ENCODE results near the gene CAMTA2.

Gene CAMTA2

DNA sequence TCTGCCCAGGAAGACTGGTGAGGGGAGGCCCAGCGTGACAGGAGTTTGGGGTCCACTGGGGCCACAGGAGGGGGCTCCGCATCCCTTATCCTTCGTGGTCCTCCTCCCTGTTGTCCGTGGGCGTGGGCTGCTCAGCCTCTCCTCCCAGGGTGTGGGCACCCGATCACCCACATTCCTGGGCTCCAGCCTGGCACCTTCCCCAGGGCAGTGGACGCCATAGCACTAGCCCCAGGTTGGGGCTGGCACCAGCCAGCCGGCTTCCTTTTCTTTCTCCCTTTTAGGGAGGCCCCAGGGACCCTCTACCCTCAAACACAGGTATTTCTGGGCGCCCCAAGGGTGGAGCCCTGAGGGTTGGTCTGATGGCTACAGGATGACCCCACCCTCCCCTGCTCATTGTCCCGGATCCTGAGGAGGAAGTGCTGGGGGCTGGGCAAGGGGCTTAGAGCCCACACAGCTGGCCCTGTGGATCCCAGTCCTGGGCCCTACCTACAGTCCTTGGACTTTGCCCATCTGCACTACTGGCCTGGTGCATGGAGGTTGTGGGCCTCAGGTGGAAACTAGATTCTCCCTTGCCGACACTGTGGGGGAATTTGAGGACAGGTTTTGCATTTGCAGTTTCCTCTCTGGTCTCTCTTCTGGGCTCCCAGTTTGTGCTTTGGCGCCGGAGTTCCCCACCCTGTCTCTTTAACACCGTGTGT lies 11.4 kb upstream of the CAMTA2 start:
- DNase-seq = no peak

DNA sequence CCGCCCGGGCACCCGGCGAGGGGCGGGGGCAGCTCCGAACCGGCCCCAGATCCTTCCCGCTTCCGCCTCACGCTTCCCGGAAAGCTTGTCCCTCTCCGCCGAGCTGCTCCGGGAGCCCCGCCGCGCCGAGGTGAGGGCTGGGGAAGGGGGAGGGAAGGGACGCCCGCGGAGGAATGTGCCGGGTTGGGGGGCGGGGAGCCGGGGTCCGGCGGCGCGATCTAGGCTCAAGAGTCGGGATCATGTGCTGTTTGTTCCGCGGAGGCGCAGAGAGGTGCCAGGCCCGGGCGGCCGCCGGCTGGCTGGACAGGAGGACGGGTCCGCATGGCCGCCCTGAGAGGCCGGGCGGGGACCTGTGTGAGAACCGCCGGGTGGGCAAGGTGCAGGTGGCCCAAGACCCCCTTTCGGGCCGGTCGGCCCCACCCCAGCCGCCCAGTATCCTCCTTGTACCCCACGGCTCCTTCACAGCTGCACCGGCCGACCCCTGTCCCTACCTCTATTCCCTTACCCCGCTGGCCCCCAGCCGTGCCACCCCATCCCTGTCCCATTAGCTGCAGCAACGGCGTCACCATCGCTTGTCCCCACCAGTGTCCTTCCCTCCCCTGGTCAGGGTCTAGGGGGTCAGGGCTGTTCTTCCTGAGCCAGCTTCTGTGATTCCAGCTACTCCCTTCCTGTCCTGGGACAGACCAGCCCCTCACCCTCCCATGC lies 10.7 kb upstream of the CAMTA2 start:
- no peak for DNase-seq

GRCh38 chr17:4997302-4998026 lies 10.0 kb upstream of the CAMTA2 start, which contains the start of the genes INCA1 and KIF1C:
Gene INCA1, minus strand, starts transcription at chr17:4997522. Its CDS starts 3,085 bp downstream, at chr17:4994437.
Gene KIF1C, plus strand, starts transcription at chr17:4997950. Its CDS starts 2,297 bp downstream, at chr17:5000247.
- peak; percentile 87 for DNase-seq

DNA sequence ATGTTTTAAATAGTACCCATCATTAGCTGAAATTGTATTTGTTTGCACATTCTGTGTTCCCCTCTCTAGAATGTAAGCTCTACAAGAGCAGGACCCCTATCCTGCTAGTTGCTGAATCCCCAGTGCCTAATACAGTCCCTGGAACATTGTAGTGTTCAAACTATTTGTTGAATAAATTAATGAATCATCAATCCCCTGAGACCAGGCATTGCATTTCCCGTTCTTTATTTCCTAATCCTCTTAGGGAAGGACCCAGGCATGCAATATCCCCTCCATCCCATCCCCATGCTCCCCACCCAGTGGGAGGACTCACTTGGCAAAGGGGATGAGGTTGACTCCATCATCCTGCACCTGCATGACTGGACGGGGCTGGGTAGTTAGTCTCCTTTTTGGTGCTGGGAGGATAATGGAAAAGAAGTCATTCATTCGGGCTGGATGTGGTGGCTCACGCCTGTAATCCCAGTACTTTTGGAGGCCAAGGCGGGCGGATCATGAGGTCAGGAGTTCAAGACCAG lies 6.7 kb upstream of the CAMTA2 start:
- no peak for DNase-seq

- no peak for DNase-seq
These were observed 492 bp upstream of the CAMTA2 start for GRCh38 chr17:4987767-4988567.

GRCh38 chr17:4986403-4986802 lies 1.1 kb downstream of the CAMTA2 start:
- no peak for DNase-seq

GRCh38 chr17:4982305-4982704 lies 5.2 kb downstream of the CAMTA2 start:
- DNase-seq = peak; percentile 37

DNA sequence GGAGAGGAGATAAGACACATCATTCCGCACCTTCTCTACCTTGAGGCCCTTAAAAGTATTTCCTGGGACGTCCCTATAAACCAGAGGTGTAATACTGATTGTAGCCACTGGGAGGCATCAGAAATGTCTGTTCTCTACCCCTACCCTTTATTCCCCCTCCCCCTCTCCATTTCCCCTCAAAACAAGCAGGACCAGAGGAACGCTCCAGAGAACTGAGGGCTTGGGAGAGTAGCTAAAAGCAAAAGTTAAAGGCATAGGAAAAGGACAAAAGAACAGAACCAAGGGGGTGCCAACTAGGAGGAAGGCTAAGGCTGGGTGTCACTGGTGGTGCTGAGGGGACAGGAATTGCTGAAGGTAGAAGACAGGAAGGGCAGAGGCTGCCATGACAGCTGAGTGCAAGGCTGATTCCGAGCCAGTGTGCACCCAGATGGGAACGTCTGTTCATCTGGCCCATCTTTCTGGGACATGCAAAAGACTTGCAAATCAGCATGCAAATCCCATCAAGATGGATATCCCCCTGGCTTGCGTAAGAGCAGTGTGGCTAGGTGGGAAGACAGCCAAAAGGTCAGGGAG lies 6.7 kb downstream of the CAMTA2 start:
- peak; percentile 62 for DNase-seq

DNA sequence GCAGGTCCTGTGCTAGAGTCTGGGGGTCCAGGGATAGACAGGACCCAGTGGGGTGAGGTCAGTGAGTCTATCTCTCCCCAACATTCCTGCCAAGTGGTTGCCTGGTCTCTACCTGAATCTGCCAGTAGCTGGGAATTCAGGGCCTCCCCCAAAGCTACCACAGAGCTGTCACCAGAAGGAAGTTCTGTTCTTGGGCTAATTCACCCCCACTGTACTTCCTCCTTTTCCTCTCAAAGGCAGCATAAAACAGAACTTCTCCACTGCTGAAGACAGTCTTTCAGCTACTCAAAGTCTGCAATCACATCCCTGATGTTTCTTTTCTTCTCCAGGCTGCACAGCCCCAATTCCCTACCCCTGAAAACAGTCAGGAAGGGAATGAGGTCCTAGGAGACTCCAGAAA lies 8.7 kb downstream of the CAMTA2 start:
- DNase-seq = no peak

DNA sequence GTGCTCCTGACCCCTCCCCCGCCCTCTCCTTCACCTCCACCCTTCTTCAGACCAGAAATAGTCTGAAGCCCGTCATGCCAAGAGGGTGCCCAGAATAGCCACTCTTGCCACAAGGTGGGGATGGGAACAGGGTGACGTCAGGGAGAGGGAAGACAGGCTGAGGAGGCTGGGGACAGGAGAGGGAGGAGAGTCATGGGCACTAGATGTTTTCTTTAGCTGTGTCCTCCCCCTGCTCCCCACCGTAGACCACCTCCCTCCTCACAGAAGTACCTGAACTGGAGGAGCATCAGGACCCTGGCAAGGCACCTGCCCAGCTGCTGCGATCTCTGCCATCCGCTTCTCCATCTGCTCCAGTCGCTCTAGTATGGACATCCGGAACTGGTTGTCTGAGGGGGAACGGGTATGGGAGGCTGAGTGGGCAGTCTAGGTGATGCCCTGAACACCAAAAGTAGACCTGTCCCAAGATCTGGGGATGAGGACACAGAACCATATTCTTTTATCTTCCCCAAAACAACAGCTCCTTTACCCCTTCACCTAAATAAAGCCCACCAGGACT lies 13.3 kb downstream of the CAMTA2 start:
- no peak for DNase-seq

DNA sequence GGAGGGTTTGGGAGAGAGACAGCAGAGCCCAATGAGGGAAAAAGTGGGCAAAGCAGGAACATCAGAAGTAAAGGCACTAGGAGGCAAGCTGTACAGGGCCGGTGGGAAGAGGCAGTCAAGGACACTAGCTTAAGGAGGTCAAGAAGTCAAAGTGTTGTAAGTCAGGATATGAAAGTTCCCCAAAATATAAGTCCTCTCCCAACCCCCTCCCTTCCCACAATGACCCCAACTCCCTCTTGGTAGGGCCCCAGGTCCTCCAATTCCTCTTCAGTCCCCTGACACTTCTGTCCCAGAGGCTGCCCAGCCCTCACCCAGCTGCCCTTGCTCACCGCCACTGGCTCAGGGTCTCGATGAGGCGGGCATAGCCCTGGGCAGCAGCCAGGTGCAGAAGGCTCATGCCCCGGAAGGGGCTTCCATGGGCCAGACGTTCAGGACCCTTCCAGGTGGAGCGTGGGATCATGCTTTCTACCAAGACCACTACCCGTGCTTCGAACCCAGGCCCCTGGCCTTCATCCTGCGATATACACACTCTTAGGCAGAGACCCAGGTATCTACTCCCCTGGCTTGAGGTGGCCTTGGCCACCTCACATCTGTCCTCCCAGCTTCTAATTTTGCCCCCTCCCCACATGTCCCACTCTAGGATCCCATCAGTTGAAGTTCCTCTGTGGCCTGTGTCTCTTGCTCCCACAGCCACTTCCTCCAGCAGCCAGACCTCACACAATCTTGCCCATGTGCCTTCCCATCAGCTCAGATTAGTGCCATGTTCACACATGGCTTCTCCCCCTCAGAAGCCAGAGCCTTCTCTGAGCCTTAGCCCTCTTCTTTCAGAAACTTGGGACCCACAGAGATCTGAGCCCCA lies 14.0 kb downstream of the CAMTA2 start:
- DNase-seq = no peak

GRCh38 chr17:4972752-4973151 lies 14.7 kb downstream of the CAMTA2 start:
- DNase-seq = no peak

- DNase-seq = no peak
These were observed 15.2 kb downstream of the CAMTA2 start for GRCh38 chr17:4972322-4972721.

DNA sequence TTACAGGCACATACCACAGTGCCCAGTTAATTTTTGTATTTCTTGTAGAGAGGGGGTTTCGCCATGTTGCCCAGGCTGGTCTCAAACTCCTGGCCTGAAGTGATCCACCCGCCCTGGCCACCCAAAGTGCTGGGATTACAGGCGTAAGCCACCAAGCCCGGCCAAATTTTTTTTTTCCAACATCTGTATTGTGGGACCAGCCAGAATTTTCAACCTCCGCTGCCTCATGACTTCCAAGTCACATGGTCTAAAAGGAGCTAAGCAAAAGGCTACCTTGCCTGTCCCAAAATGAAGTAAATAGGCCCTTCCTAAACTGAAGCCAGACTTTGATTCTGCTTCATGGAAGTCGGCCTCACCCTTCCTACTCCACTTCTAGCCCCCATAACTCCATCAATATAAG lies 15.6 kb downstream of the CAMTA2 start:
- DNase-seq = no peak

- DNase-seq = no peak
These were observed 17.2 kb downstream of the CAMTA2 start for GRCh38 chr17:4970273-4970672.

- no peak for DNase-seq
These were observed 17.8 kb downstream of the CAMTA2 start for GRCh38 chr17:4969551-4970173.

- DNase-seq = peak; percentile 96
These were observed 18.4 kb downstream of the CAMTA2 start for GRCh38 chr17:4969047-4969550.

DNA sequence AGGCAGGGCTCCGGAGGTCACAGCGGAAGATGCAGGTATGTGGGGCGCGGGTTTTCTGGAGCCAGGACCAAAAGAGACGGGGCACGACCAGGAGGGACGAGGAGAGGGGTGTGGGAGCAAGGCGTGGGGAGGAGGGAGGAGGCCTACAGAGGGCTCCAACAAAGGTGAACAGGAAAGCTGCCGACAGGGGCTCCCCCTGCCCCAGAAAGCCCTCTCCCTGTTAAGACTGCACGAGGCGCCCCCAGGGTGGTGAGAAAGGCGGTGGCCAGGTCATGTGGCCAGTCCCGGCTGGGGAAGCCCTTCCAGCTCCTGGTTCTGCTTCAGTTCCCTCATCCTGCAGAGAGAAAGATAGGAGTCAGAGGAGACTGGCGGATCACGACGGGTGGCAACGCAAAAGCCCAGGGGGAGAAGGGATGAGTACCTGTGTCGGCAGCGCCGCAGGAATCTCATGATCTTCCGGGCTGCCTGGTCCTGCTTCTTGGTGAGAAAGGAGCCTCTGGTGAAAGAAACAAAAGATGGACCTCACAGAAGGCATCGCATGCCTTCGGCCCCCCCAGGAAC lies 18.9 kb downstream of the CAMTA2 start:
- no peak for DNase-seq

- DNase-seq = peak; percentile 97
These were observed 19.7 kb downstream of the CAMTA2 start, which contains the start of gene SPAG7 for GRCh38 chr17:4967539-4968485. Gene SPAG7, minus strand, starts transcription at chr17:4967817. Its CDS starts 13 bp downstream, at chr17:4967804.
